SK-N-MC (cell line): Measurements from ENCODE around the gene LRP1B.
"Not testable (repeated sequence)": the region's sequence is repeated elsewhere in the genome, so short reads cannot be mapped to it uniquely, and the experiment has no call there.

ENCODE experiments used
- DNase-seq: peaks from one replicate; pipeline ENCODE4 v3.0.0-alpha.2; 2011; ENCODE audit warnings: low read depth, low spot score
- H3K27ac ChIP-seq: fragments of 200-600 bp; sonication (generic); 2 replicates; pipeline ENCODE4 v1.5.1; 2016; ENCODE audit warnings: mixed run types
- H3K36me3 ChIP-seq: fragments of 200-600 bp; sonication (generic); 2 replicates; pipeline ENCODE4 v1.6.1; 2017; ENCODE audit warnings: antibody characterized with exemption, low read length, mixed read lengths; ENCODE audit not compliant: insufficient read depth
- H3K4me3 ChIP-seq: fragments of 200-600 bp; sonication (generic); 2 replicates; pipeline ENCODE4 v1.5.1; 2016
- H3K9ac ChIP-seq: fragments of 200-600 bp; sonication (generic); 2 replicates; pipeline ENCODE4 v1.8.0; 2017; ENCODE audit warnings: mixed run types, mixed read lengths; ENCODE audit not compliant: insufficient read length
- H3K9me3 ChIP-seq: fragments of 200-600 bp; sonication (generic); 2 replicates; pipeline ENCODE4 v1.6.1; 2017; ENCODE audit warnings: low read depth, mild to moderate bottlenecking, antibody characterized with exemption, low read length, moderate library complexity, mixed read lengths
- EZH2 ChIP-seq: fragments of 200-600 bp; sonication (generic); IDR thresholded peaks from one replicate; pipeline ENCODE4 v1.6.1; 2017; ENCODE audit warnings: antibody characterized with exemption
- FOXP2 ChIP-seq: optimal IDR thresholded peaks from 2 replicates; pipeline ENCODE3; 2011; ENCODE audit warnings: mild to moderate bottlenecking, moderate library complexity; ENCODE audit not compliant: insufficient read depth; ENCODE audit errors: extremely low read length, control extremely low read depth
- POLR2AphosphoS5 ChIP-seq: IDR thresholded peaks from 2 replicates; pipeline ENCODE4 v1.6.1; 2012; ENCODE audit warnings: mild to moderate bottlenecking, low read depth, low read length, borderline replicate concordance

LRP1B gene

GRCh38 chr2:140288726-140289125, 1842.1 kb downstream of the LRP1B start:
- Histone ChIP-seq H3K4me3 (no peak overlapping the region), H3K9ac (no peak overlapping the region), H3K27ac (no peak overlapping the region), H3K9me3 (no peaks in the 10 kb centered on the region), H3K36me3 (no peaks in the 10 kb centered on the region)
- DNase-seq: no peak
- no peak for TF ChIP-seq POLR2AphosphoS5
- no peak for TF ChIP-seq FOXP2

DNA sequence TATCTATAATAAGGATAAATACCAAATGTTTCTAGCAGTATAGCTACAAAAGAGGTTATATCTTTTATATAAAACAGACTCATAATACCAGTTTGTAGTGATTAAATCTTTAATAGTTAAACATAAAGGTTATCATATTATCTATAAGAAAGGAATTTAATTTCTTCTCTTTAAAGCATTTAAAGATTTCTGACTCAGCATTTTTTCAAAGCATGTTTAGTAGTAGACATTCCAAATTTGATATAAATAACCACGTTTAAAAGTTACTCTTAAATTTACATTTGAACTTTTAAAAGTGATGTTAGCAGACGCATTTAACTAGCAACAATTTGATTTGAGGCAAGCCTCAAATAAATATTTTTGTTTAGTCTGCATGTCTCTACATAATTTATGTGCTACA, 1842.6 kb downstream of the LRP1B start:
- Histone ChIP-seq H3K9ac (no peak overlapping the region), H3K4me3 (no peak overlapping the region), H3K36me3 (no peaks in the 10 kb centered on the region), H3K27ac (no peak overlapping the region), H3K9me3 (no peaks in the 10 kb centered on the region)
- TF ChIP-seq EZH2: no peak
- no peak for DNase-seq

DNA sequence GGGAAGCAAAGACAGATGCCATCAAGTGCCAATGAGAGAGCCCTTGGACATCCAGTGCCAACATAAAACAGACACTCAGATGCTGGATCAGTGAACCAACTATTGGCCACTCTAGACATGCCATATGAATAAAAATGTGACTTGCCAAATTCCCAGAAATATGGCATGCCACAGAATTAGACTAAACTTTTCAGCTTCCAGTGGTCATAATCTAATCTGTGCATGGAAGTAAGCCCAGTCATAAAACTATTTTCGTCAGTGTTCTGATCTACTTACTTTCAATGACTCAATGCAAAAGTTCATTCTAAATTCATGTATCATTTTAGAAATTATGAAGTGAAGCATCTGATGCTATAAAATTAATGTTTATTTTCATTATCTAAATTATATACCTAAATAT, 1844.4 kb downstream of the LRP1B start:
- H3K36me3 ChIP-seq: no peaks in the 10 kb centered on the region

DNA sequence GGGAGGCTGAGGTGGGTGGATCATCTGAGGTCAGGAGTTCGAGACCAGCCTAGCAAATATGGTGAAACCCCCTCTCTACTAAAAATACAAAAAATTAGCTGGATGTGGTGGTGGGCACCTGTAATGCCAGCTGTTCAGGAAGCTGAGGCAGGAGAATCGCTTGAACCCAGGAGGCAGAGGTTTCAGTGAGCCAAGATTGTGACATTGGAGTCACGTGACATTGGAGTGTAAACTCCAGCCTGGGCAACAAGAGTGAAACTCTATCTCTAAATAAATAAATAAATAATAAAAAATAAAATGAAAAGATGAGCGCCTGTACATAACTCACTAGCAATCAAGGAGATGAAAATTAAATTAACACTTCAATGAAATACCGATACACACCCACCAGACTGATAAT, 1853.5 kb downstream of the LRP1B start:
- H3K9me3 ChIP-seq, DNase-seq, H3K27ac ChIP-seq, H3K4me3 ChIP-seq, H3K9ac ChIP-seq, H3K36me3 ChIP-seq: not testable (repeated sequence)

More for the DNA sequence above, 1844.4 kb downstream of the LRP1B start:
- DNase-seq: no peak
- no peak overlapping the region for H3K9ac ChIP-seq
- TF ChIP-seq EZH2: no peak
- TF ChIP-seq POLR2AphosphoS5: no peak
- TF ChIP-seq FOXP2: no peak
- H3K4me3 ChIP-seq: no peak overlapping the region
- no peaks in the 10 kb centered on the region for H3K9me3 ChIP-seq
- H3K27ac ChIP-seq: no peak overlapping the region

GRCh38 chr2:140276661-140277060, 1854.2 kb downstream of the LRP1B start:
- no peak for TF ChIP-seq POLR2AphosphoS5
- TF ChIP-seq FOXP2: no peak
- no peak for DNase-seq

DNA sequence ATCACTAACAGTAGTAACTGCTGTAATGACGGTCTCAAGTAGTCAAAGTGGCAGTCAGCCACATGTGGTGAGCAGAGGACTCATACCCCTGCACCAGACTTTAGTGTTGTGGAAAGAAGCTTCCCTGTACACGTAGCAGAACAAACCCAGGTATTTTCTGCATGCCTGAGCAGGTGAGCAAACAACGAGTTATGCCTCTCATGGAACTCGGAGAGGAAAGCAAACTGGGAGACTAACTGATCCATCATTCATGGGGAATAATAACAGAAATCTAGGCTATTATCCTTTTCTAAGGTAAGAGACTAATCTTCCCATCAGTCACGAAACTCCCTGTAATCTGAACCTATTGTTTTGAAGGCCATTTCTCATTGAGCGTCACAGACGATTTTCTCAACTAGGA, 1855.4 kb downstream of the LRP1B start:
- no peaks in the 10 kb centered on the region for H3K9me3 ChIP-seq
- H3K4me3 ChIP-seq: no peak overlapping the region
- H3K27ac ChIP-seq: no peak overlapping the region
- H3K9ac ChIP-seq: no peak overlapping the region
- TF ChIP-seq FOXP2 (no peak), EZH2 (no peak), POLR2AphosphoS5 (no peak)
- H3K36me3 ChIP-seq: no peaks in the 10 kb centered on the region
- DNase-seq: no peak

More at GRCh38 chr2:140276661-140277060, 1854.2 kb downstream of the LRP1B start:
- no peak overlapping the region for H3K27ac ChIP-seq
- H3K36me3 ChIP-seq: no peaks in the 10 kb centered on the region
- no peak overlapping the region for H3K9ac ChIP-seq
- no peaks in the 10 kb centered on the region for H3K9me3 ChIP-seq
- H3K4me3 ChIP-seq: no peak overlapping the region

DNA sequence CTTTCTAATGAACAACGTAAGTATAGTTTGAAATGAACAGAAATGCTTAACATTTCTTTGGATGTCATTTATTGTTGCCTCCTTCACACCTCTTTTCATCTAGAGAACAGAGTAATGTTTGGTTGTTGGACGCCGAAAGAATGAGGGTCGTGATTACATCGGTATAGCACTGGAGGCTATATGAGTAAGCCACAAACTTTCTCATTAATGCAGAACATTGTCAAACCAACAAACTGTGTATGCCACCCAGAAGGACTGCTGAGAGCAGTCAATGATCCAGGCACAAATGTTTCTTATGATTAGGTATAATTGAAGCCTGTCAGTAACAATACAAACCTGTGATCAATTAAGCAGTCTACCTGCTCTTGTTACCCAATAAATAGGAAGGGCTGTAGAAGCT, 1855.9 kb downstream of the LRP1B start:
- no peaks in the 10 kb centered on the region for H3K36me3 ChIP-seq
- H3K27ac ChIP-seq: no peak overlapping the region
- no peak for DNase-seq
- no peak overlapping the region for H3K4me3 ChIP-seq
- H3K9me3 ChIP-seq: no peaks in the 10 kb centered on the region
- TF ChIP-seq EZH2 (no peak), POLR2AphosphoS5 (no peak), FOXP2 (no peak)
- H3K9ac ChIP-seq: no peak overlapping the region

DNA sequence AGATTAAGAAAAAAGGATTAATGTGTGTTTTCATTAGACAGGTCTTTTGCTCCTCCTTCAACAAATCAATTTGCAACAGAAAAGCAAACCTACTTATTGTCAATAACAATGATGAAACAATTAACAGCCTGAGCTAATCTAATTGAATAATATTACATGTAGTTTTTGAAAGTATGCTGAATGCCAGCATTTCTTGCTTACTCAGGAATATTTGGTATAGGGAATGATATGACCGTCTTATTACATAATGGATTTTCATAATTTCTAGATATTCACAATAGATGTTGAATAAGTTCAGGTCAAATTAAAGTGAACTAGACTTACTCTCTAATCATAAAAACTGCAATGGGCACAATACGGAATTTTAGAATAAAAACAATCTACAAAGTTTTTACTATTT, 1856.9 kb downstream of the LRP1B start:
- no peak overlapping the region for H3K27ac ChIP-seq
- no peak for DNase-seq
- no peak overlapping the region for H3K4me3 ChIP-seq
- no peak overlapping the region for H3K9ac ChIP-seq
- TF ChIP-seq FOXP2 (no peak), POLR2AphosphoS5 (no peak), EZH2 (no peak)
- H3K9me3 ChIP-seq: no peaks in the 10 kb centered on the region
- H3K36me3 ChIP-seq: no peaks in the 10 kb centered on the region

- no peak overlapping the region for H3K4me3 ChIP-seq
- no peak for TF ChIP-seq EZH2
- no peak for TF ChIP-seq POLR2AphosphoS5
- TF ChIP-seq FOXP2: no peak
- no peak for DNase-seq
- H3K9me3 ChIP-seq: no peaks in the 10 kb centered on the region
- no peak overlapping the region for H3K9ac ChIP-seq
- H3K36me3 ChIP-seq: no peaks in the 10 kb centered on the region
- H3K27ac ChIP-seq: no peak overlapping the region
Observed at GRCh38 chr2:140273408-140273807, 1857.4 kb downstream of the LRP1B start.

- TF ChIP-seq POLR2AphosphoS5 (no peak), FOXP2 (no peak), EZH2 (no peak)
- no peak overlapping the region for H3K27ac ChIP-seq
- no peak overlapping the region for H3K4me3 ChIP-seq
- no peak overlapping the region for H3K9ac ChIP-seq
- DNase-seq: no peak
- no peaks in the 10 kb centered on the region for H3K9me3 ChIP-seq
- H3K36me3 ChIP-seq: no peaks in the 10 kb centered on the region
Observed at GRCh38 chr2:140270224-140270623, 1860.6 kb downstream of the LRP1B start.
